NK-92 treated with Interleukin-12 subunit alpha and Interleukin-12 subunit beta, amount 100 ng/mL, for 24 hours (cell line): Measurements from ENCODE around the gene PRR7.

Experiments used
- DNase-seq: peaks from one replicate; lab custom pipeline; 2025; lab: John Stamatoyannopoulos, UW

Gene PRR7

DNA sequence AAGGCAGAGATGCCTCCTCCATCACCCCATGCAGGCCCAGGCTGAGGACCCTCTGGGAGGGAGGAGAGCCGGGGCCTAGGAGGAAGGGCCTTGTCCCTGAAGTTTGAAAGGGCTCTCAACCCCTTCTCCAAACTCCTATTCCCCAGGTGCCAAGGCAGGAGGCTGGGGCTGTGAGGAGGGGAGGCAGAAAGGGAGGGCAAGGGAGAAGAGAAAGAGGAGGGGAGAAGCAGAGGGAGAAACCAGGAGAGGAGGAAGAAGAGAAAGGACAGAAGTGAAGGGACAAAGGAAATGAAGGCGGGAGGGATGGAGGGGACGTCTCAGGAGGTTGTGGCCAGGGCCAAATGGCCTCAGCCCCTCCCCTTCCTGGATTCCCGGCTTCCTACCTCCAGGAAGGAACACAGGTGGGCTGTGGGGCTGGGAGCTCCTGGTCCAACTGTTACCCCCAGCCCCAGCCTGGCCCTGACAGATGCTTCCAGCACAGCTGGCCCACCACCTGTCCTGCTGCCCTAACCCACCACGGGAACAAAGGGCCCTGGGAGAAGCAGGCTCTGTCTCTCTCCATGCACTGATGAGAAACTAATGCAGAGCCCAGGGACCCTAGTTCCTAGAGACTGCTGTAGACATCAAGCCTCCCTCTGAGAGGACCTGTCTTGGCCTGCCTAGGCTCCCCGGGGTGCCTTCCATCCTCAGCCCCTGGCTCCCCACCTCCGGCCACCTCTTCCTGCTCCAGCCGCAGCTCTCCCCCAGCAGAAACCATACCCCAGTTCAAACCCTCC is 23.3 kb downstream of the PRR7 start:
- DNase-seq, result no peak

DNA sequence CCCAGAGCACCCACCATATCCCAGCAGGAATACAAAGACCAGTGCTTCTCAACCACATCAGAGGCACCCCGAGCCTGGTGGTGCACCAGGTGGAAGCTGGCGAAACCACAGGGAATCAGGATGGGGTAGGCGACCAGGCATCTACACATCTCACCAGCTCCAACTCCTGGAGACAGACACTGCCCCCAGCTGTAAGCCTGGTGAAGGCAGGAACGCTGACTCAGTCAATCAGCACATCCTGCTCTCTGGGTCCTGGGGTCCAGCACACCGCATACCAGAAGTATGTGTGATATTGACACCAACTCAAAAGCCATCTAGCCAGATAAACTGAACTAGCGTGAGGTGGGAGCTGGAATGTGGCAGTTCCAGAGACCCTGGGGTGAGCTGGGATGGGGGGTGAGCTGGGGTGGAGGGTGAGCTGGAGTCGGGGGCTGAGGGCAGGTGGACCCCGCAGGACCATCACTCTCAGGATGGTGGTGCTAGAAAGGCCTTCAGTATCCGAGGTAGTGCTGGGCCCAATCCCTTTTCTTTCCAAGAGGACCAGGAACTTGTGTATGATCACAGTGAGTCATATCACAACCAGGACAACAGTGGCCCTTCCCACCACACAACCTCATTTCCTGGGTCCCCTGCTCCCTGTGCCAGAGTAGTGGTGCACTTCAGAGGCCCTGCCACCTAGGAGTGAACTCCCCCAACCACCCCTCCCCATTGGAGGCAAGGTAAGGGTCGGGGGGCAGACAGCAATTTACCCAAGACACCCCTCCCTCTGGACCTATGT is 24.3 kb downstream of the PRR7 start:
- no peak for DNase-seq

DNA sequence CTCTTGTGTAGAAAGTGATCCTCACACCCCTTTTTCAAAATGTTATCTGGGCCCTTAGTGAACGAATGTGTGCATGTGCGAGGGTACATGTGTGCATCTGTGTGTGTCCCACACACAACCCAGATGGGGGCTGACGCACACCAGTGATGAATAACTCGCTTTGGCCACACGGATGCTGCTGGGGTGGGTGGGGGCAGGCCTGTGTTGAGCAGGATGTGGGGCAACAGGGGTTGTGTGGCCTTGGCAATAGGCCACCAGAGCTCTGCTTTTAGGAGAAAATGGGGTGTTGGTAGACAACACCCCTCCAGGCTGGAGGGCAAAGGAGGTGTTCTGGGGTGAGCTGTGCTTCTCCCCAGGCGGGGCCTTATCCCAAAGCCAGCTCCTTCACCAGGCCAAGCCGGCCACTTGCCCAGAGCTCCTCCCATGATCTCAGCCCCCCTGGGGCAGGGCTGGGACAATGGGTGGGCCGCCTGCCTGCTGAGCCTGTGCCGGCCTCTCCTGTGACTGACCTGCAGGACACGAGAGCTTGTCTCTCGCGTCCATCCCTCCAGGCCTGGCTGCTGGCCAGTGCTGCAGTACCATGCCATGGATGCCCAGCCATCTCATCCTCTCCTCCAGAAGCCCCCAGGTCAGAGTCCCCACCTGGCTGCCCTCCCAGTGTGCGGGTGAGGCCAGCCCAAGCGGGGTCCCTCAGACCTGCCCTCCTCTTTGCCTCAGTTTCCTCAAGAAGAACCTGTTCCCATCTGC is 25.2 kb downstream of the PRR7 start:
- DNase-seq, result no peak

DNA sequence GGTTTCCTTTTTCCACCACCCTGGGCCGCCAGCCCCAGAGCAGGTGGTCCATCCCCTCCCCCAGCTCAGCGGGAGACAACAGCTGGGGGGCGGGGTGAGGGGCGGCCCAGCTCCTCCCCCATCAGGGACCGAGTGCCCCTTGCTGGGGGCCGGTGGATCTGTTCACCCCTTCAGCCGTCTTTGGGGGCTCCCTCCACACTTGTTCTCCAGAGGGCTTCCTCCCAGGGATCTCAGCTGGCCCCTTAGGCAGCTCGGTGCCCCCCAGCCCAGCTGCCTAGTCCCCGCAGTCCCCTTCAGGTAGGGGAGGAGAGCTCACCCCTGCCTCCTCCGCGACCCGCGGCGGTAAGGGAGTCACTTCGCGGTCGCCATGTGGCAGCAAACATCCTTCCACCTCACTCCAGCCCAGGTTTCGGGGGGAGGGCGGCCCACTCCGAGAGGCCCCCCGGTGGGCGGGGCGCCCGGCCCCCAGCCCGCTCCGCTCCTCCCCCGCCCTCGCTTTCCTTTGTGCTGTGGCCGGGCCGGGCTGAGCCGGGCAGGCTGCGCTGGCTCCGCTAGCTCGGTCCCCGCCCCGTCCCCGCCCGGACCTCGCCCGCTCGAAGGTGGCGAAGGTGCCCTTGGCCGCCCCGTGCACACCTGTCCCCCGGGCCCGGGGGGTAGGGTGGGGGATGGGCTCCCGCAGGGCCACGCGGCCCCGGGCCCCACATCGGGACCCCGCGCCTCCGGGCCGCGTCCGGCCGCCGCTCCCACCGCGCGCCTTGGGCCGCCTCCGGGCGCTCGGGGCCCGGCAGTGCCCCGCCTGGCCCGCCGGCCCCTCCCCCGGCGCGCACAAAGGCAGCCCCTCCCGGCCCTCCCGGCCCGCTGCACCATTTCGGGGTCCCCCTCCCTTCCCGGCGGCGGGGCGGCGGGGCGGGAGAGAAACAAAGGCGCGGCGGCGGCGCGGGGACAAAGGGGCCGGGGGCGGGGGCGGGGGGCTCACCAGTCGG is 26.1 kb downstream of the PRR7 start:
- no peak for DNase-seq

DNA sequence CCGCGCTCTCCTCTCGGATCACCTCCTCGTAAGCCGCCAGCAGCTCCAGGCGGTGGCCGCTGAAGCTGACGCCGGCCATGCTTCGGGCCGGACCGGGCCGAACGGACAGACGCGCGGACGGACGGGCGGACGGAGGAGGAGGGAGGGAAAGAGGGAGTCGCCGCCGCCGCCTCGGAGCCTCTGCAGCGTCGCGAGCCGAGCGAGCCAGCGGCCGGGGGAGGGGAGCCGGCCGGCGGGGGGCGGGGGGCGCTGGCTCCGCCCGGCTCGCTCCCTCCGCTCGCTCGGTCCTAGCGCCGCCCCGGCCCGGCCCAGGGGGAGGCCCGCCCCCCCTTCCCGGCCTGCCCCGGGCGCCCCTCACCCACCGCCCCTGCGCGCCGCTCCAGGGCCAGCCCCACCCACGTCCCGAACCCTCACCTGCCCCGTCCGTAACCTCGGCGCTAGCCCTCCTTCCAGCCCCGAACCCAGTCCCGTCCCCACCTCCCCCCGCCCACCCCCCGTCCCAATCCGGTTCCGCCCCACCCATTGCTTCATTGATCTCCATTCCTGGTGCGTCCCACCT is 26.9 kb downstream of the PRR7 start, which contains the start of gene DBN1:
Gene DBN1, minus strand, starts transcription at position 192 of the 559 bp plus-strand sequence. Its CDS starts 113 bp downstream, at position 79.
- DNase-seq, result no peak

DNA sequence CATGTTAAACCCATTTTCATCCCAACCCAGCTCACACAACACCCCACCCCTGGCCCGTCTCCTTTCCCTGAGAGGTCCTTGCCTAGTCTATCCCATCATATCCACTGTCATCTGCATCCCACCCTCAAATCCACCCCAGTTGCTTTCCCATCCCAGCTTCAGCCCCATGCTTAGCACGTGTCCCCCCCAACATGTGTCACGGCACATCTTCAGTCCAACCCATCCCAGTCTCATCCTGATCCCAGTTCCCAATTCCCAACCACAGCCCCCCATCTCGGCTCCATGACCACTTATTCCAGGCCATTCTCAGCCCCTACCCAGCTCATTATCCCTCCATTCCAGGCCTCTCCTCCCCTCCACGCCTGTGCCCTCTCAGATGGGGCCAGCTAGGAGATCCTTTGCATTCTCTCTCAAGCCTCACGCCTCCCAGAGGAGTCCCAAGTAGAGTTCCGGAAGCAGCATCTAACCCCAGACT is 27.4 kb downstream of the PRR7 start:
- no peak for DNase-seq

DNA sequence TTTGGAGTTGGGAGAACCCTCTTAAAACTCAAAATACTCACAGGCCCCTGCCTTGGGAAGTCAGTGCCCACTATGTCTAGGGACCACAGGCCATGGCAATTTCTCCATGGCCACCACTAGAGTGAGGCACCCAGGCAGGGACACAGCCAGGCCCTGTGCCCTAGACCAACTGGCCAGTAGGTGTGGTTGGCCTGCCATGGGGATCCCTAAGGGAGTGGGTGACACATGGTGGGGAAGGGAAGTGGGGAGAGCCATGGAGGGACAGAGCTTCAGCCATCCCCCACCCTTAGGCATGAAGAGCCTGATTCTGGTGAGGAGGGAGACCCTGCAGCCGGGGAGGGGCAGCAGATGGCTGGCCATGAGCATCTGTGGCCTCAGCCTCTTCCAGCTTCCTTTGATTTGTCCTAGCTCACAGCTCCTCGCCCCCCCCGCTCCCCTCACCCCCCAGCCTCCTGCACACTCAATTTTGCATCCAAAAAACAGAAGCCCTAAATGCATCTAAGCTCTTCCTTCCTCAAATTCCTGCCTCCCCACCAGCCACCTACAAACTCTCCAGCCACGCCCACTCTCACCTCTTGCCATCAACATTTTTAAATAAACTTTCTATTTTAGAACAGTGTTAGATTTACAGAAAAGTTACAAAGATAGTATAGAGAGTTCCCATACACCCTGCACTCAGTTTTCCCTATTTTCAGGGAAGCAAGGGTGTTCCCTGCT is 28.4 kb downstream of the PRR7 start:
- no peak for DNase-seq

DNA sequence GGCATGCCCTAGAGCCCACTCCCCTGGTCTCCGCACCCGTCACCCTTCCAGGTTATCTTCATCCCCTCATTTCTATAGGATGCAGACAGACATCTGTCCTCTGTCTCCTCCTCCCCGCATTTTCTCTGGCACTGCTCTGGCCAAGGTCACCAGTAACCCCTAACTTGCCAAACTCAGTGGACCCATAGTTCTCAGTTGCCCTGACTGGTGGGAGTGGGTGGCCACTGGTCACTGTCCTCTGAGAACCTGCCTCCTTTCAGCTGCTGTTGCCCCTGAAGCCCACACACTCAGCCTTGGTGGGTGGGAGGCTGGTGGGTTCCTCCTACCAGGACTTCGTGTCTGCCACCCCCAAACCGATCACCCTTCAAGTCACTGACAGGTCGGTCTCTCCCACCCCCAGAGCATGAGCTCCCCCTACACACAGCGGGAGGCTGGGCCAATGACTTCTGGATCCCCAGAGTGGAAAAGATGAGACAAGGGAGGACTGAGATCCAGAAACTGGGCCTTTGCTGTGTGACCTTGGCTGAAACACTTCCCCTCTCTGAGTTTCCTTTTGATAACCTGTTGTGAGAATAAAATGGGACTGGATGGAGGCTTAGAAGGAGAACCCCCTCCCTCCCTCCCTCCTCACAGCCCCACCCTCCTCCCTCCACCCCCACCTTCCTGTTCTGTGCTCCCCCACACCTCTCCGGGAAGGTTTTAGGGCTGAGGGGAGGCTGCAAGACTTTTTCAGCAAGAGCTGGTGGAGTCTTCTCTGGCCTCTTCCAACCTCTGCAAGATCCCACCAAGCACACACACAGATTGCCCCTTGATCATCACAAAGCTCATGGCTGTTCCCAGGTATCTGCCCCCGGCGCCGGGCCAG is 29.2 kb downstream of the PRR7 start:
- no peak for DNase-seq

DNA sequence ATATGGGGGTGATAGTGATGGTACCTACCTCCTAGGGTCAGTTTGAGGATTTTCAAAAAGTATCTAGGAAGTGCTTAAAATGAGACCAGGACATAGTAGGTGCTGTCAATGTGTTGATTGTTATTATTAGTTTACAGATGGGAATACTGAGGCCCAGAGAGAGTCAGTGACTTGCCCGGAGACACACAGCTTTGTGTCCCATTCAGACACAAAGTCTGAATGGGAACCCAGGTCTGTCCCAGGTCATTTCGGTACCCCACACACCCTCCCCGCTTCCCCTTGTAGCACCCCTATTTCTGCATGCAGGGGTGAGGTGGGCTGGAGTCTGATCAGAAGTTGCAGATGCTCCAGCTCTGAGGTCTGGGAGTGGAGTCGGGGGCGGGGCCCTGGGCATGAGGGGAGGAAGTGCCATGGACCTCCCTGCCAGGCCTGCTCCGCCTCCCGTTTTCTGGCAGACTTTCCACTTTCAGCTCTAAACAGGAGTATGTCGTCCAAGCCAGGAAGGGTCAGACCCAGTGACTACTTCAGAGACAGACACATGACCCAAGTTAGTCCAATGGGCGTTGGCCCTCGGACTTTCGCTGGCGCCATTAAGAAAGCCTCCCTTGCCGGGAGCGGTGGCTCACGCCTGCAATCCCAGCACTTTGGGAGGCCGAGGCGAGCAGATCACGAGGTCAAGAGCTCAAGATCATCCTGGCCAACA is 30.1 kb downstream of the PRR7 start:
- DNase-seq, result no peak

DNA sequence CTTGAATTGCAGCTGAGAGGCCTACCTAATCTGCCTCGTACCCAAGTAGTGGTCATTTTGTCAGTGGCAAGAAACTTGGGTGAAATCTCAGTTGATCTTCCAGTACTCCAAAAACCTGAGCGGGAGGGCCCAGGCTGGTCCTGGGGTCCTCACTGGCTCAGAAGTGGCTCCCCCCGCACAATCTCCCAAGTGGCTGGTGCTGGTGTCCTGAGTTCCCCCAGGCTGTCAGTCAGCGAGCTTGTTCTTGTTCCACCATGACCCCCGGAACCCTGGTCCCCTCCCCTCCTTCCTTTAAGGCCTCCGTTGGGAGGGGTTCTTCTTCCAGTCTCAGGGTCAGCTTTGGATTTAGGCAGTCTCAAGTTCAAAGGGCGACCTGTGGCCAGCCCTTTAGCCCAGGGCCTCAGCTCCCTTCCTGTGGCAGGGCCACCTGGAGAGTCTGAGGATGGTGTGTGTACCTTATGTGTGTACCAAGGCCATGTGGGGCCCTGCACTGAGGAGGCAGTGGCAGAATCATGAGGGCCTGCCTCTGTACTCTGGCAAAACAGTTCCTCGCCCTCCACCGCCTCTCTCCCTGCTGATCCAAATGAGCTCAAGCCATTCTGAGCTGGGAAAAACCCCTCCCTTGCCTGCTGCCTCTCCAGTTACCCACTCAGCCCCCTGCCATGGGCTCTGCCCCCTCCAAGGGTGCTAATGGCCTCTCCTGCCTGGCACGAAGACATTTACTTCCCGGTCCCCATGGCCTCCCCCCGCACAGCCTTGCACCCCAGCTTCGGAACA is 31.3 kb downstream of the PRR7 start:
- no peak for DNase-seq

DNA sequence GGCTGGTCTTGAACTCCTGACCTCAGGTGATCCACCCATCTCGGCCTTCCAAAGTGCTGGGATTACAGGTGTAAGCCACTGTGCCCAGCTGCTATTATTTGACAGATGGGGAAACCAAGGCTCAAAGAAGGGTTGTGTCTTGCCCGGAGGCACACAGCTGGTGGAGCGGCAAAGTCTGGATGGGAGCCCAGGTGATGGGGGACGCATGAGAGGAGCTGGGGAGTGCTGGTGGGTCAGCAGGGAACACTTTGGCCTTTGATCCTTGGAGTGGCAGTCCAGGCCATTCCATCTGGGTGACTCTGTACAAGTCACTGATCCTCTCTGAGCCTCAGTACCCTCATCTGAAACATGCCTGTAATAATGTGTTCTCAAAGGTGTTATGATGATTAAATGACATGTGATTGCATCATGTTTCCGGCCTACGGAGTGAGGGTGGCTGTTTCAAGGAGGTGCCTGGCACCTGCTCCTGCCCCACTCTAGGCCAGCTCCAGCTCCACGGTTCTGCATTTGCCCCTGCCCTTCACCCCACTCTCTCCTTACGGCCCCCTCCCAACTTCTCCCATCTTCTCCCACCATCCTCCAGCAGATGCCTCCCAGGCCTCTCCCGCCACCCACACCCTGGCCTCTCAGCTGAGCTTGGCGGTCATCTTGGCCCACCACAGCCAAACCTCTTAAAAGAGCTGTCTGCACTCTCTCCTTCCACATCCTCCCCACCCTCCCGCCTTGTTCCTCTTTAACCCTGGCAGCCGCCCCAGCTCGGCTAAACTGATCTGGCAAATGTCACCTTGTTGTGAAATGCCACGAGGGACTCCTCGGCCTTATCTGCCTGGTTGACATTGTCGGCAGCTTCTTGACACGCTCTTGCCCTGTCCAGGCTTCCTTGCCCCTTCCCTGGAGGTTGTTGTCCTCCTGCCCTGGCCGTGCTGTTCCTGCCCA is 32.4 kb downstream of the PRR7 start:
- DNase-seq, result peak; percentile 48

DNA sequence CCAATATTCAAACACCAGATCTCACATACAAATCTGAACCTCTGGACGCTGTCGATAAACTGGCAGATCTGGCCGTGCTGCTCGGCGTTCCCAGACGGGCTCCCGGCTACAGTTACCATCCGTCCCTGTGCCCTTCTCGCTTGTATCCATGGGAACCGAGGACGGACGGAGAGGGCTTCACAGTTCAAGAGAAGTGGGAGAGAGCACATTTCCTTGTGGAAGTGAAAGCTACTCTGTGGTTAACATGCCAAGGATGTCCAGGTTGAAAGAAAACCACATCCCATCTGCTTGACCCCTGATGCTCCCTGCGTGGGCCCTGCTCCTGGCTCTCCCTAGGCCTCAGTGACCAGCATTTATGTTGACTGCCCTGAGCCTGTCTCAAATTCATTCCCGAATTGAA is 33.2 kb downstream of the PRR7 start:
- DNase-seq, result no peak

DNA sequence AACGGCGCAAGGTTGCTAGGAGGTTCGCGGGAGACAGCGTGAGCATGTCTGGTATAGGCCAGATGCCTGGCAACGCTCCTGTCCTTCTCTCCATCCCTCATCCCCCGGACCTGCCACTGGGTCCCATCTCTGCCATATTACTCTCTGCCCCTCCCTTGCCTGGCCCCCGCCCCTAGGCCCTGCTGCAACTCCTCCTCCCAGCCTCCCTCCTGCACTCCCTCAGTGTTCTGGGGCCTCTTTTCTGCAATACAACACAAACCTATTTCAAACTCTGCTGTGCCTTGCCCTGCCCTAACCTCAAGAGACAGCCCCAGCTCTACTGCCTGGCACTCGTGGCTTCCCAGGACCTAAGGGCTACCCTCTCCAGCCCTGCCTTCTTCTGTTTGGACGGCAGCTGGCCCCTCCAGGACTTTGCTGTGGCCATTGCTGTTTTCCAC is 35.8 kb downstream of the PRR7 start:
- no peak for DNase-seq

DNA sequence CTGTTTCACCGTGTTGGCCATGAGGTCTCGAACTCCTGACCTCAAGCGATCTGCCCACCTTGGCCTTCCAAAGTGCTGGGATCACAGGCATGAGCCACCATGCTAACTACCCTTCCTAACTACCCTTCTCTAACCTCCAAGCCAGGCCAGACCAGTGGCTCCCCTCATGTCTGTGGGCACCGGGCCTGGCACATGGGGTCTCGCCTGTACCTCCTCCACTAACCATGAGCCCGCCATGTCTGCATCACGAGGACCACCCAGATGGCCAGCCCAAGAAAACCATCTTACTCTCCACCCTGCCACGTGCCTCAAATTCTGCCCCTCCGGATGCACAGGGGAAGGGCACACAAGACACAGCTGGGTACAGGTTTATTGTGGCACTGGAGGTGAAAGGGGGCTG is 36.4 kb downstream of the PRR7 start:
- DNase-seq, result no peak

DNA sequence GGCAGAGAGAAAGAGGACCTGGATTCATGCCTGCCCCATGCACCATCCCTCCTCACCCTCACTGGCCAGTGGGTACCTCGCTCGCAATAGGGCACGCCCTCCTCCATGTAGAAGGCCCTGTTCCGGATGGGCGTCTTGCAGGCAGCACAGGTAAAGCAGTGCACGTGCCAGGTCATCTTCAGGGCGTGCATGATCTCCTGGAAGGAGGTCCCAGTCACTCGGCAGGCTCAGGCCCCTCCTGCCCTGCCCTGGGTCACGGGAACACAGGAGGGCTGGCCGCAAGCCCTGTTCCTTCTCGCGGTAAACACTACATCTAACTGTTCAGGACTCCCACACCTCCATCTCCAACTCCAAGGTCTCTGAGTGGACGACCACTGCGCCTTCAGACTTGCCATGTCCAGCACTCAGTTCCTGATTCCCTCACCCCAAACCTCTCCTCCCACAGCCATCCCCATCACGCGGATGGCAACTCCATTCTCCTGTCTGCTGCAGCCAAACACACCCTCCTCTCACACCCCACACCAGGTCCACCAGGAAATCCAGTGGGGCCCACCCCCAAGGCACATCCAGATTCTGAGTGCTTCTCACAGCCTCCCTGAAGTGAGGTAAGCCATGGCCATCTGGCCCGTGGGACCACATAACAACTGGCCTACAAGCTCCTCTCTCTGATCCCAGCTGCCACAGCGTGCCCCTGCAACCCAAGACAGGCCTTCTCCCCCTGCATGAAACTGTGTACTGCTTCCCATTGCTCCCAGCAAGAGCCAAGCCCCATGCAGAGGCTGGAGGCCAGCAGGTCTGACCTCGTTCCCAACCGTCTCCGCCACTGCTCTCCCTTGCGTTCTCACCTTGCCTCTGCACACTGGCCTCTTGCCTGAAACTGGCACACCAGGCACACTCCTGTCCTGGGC is 37.6 kb downstream of the PRR7 start:
- DNase-seq, result no peak
